Measurements from ENCODE around the gene UQCC5. TPM values are rescaled to one million over a fixed set of nuclear protein-coding genes. Genes with fewer than 3 reads are reported as not detected.

The UQCC5 gene
- total and polyA plus RNA-seq, 2 experiments from 2014 or later, result 0.32 to 64.2 TPM

DNA sequence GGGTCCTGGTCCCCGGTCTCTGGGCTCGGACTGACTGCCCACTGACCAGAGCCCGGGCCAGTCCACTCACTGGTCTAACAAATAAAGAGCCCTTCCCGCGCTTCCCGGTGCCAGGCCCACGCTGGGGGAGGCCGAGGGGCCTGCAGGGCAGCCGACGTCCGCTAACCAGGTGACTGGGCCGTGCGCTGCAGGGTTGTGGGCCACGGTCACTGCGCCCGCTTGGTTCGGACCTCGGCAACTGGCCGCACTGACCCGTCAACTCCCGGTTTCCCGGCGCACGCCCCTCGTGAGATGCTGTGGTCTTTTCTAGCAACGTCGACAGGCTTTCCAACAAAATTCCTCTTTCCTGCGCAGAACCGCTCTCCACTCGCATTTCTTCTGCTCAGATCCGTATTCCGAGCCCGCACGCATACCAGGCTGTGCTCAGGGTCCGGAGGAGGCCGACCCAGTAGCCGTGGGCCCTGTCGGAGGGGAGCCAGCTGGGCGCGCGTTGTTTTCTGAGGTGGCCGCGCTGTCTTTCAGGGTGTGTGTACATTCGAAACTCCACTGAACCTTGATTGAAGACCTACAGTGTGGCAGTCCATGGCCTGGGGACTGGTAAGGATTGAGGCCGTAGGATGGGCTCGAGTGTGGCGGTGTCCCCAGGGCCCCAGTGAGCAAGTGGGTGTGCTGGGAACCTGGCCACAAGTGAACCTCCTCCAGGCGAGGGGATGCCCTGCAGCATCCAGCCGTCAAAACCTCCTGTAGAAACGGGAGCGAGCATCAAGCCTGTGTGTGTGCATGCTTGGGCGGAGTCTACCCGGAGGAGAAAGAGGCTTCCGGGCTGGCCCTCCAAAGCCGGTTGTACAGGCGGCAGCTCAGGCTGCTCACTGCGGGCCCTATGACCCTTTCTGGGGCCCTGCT, 1.9 kb upstream of the UQCC5 start:
- Histone ChIP-seq H3K4me2 (ENCODE audit: unreplicated experiment) (peak overlapping the region; percentile 40), H3K4me1 (ENCODE audit: insufficient read depth) (peaks cover 48% of the 10 kb centered on the region), H3K27me3 (replicated peaks; ENCODE audit: insufficient read depth) (no peaks in the 10 kb centered on the region), H3K9me3 (ENCODE audit: low read depth) (no peaks in the 10 kb centered on the region), H3K4me3 (peak overlapping the region; percentile 71), H3K9me2 (ENCODE audit: insufficient read depth) (no peaks in the 10 kb centered on the region), H3K36me3 (ENCODE audit: low read depth) (no peaks in the 10 kb centered on the region), H3K9ac (peak overlapping the region; percentile 83), H4K20me1 (ENCODE audit: insufficient read depth) (no peaks in the 10 kb centered on the region), H3K27ac (peak overlapping the region; percentile 54), H2AFZ (peak overlapping the region; percentile 83), H3F3A (ENCODE audit: insufficient read depth) (peaks cover 21% of the 10 kb centered on the region), H3K79me2 (ENCODE audit: insufficient read depth) (peaks cover 64% of the 10 kb centered on the region)
- peak; percentile 75 for DNase-seq
- WGBS, 2 experiments (ENCODE audit: low coverage in 1 of 2, low lambda C conversion rate in 2 of 2, missing lambda C conversion rate in 2 of 2), result 24 to 38% methylated on average over 52 to 57 of the region's 57 CpGs
- in situ Hi-C loops (cut with MboI), result no loop called here
- TF ChIP-seq EZH2 (IDR thresholded peaks at IDR 0.05; ENCODE audit: insufficient read depth, poor library complexity, severe bottlenecking) (no peak), EZH2phosphoT487 (IDR thresholded peaks at IDR 0.05; ENCODE audit: insufficient read depth, low read depth) (no peak)

DNA sequence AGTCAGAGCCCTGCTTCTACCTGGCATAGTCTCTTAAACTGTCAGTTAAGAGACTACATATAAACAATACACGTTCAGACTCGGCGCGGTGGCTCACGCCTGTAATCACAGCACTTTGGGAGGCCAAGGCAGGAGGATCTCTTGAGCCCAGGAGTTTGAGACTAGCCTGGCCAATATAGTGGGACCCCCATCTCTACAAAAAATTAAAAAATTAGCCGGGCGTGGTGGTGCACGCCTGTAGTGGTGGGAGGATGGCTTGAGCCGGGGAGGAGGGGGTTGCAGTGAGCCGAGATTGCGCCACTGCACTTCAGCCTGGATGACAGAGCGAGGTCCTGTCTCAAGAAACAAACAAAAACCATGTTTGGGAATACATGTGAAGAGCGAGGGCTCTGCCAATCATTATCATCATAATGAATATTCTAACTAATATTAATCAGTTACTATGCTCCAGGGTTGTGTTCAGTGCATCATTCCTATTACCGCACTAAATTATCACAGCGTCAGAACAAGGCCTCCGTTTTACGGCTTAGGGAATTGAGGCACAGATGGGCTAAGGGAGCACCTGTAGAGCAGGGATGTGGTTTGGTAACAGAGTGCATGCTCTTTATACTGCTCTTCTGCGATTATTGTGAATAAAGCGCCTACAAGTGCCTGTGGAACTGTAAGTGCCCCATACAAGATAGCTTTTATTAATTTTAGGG, 844 bp upstream of the UQCC5 start:
- H2AFZ ChIP-seq, result peak overlapping the region; percentile 71
- H3K4me1 ChIP-seq (ENCODE audit: insufficient read depth), result peaks cover 46% of the 10 kb centered on the region
- H3K4me2 ChIP-seq (ENCODE audit: unreplicated experiment), result peak overlapping the region; percentile 72
- peaks cover 64% of the 10 kb centered on the region for H3K79me2 ChIP-seq (ENCODE audit: insufficient read depth)
- DNase-seq, result no peak
- no peaks in the 10 kb centered on the region for H4K20me1 ChIP-seq (ENCODE audit: insufficient read depth)
- 86% methylated on average over 19 of the region's 19 CpGs for WGBS, 2 experiments (ENCODE audit: low coverage in 1 of 2, low lambda C conversion rate in 2 of 2, missing lambda C conversion rate in 2 of 2)
- TF ChIP-seq EZH2 (IDR thresholded peaks at IDR 0.05; ENCODE audit: insufficient read depth, poor library complexity, severe bottlenecking) (no peak), EZH2phosphoT487 (IDR thresholded peaks at IDR 0.05; ENCODE audit: insufficient read depth, low read depth) (no peak)
- peak overlapping the region; percentile 54 for H3K27ac ChIP-seq
- in situ Hi-C loops (cut with MboI), result no loop called here
- no peaks in the 10 kb centered on the region for H3K9me2 ChIP-seq (ENCODE audit: insufficient read depth)
- H3K9me3 ChIP-seq (ENCODE audit: low read depth), result no peaks in the 10 kb centered on the region
- peak overlapping the region; percentile 71 for H3K4me3 ChIP-seq
- no peaks in the 10 kb centered on the region for H3K36me3 ChIP-seq (ENCODE audit: low read depth)
- peaks cover 29% of the 10 kb centered on the region for H3F3A ChIP-seq (ENCODE audit: insufficient read depth)
- H3K9ac ChIP-seq, result peak overlapping the region; percentile 83
- no peaks in the 10 kb centered on the region for H3K27me3 ChIP-seq (replicated peaks; ENCODE audit: insufficient read depth)

DNA sequence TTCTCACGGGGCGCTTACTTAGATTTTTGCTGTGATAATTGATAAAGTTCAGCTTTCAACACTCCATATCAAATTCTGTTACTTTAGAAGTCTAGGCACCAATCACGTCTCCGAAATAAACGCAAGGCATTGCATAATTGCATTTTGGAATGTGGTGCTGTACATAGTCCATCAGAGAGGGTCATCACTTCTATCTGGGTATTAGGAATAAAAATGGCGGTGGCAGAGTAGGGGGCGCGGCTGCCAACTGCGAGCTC, 365 bp upstream of the UQCC5 start:
- Histone ChIP-seq H3K9me2 (ENCODE audit: insufficient read depth) (no peaks in the 10 kb centered on the region), H3K36me3 (ENCODE audit: low read depth) (peaks cover under 1% of the 10 kb centered on the region; the same call in 1 of the 2 replicates), H3K4me1 (ENCODE audit: insufficient read depth) (peaks cover 43% of the 10 kb centered on the region), H3K79me2 (ENCODE audit: insufficient read depth) (peaks cover 65% of the 10 kb centered on the region), H3F3A (ENCODE audit: insufficient read depth) (peaks cover 34% of the 10 kb centered on the region), H4K20me1 (ENCODE audit: insufficient read depth) (no peaks in the 10 kb centered on the region), H3K27ac (peak overlapping the region; percentile 19), H2AFZ (peak overlapping the region; percentile 71), H3K27me3 (replicated peaks; ENCODE audit: insufficient read depth) (no peaks in the 10 kb centered on the region), H3K9ac (peak overlapping the region; percentile 48; the same call in 1 of the 2 replicates), H3K4me3 (peak overlapping the region; percentile 61), H3K9me3 (ENCODE audit: low read depth) (no peaks in the 10 kb centered on the region), H3K4me2 (ENCODE audit: unreplicated experiment) (peak overlapping the region; percentile 72)
- 9% methylated on average over 9 of the region's 9 CpGs for WGBS, 2 experiments (ENCODE audit: low coverage in 1 of 2, low lambda C conversion rate in 2 of 2, missing lambda C conversion rate in 2 of 2)
- in situ Hi-C loops (cut with MboI), result no loop called here
- no peak for DNase-seq
- TF ChIP-seq EZH2 (IDR thresholded peaks at IDR 0.05; ENCODE audit: insufficient read depth, poor library complexity, severe bottlenecking) (no peak), EZH2phosphoT487 (IDR thresholded peaks at IDR 0.05; ENCODE audit: insufficient read depth, low read depth) (no peak)

DNA sequence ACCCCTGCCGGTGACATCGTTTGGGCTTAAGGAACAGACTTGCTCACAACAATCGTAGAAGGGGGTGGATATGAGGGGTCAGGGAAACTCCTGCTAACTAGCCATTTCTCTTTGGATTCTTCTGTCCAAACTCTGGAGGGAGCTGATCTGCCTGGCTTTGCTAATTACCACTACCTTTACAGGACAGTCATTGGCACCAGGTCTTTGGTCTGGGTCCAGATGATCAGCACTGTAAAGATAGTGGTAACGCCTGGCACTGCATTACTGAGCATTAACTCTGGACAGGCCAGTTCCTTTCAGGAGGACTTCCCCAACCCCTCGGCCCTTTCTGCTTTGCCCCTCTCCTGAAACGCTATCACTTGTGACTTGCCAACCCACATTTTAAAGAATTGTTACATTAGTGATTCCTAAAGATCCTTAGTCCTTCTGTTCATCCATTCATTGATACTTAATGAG, 788 bp downstream of the UQCC5 start:
- H3K9me3 ChIP-seq (ENCODE audit: low read depth), result no peaks in the 10 kb centered on the region
- H3K4me1 ChIP-seq (ENCODE audit: insufficient read depth), result peaks cover 42% of the 10 kb centered on the region
- H3K79me2 ChIP-seq (ENCODE audit: insufficient read depth), result peaks cover 65% of the 10 kb centered on the region
- peak overlapping the region; percentile 94 for H3K9ac ChIP-seq
- H3K27ac ChIP-seq, result peak overlapping the region; percentile 89
- peak overlapping the region; percentile 97 for H3K4me2 ChIP-seq (ENCODE audit: unreplicated experiment)
- DNase-seq, result no peak
- peak overlapping the region; percentile 92 for H3K4me3 ChIP-seq
- H4K20me1 ChIP-seq (ENCODE audit: insufficient read depth), result no peaks in the 10 kb centered on the region
- peaks cover 2% of the 10 kb centered on the region; the same call in 1 of the 2 replicates for H3K36me3 ChIP-seq (ENCODE audit: low read depth)
- H3K9me2 ChIP-seq (ENCODE audit: insufficient read depth), result no peaks in the 10 kb centered on the region
- H3F3A ChIP-seq (ENCODE audit: insufficient read depth), result peaks cover 35% of the 10 kb centered on the region
- in situ Hi-C loops (cut with MboI), result no loop called here
- WGBS, 2 experiments (ENCODE audit: low coverage in 1 of 2, low lambda C conversion rate in 2 of 2, missing lambda C conversion rate in 2 of 2), result 1 to 3% methylated on average over 6 of the region's 6 CpGs
- TF ChIP-seq EZH2 (IDR thresholded peaks at IDR 0.05; ENCODE audit: insufficient read depth, poor library complexity, severe bottlenecking) (no peak), EZH2phosphoT487 (IDR thresholded peaks at IDR 0.05; ENCODE audit: insufficient read depth, low read depth) (no peak)
- H2AFZ ChIP-seq, result peak overlapping the region; percentile 68
- H3K27me3 ChIP-seq (replicated peaks; ENCODE audit: insufficient read depth), result no peaks in the 10 kb centered on the region
